Measurements from ENCODE around the gene LDB3.

Gene LDB3

GRCh38 chr10:86753051-86753450 lies 84.7 kb downstream of the LDB3 start:
- DNase-seq (ENCODE audit: low read depth), result peak; percentile 17
- no peak for TF ChIP-seq CTCF (IDR thresholded peaks at IDR 0.05; ENCODE audit: insufficient read depth, low read depth, low read length, missing control alignments)
- H3K4me3 ChIP-seq (ENCODE audit: low read depth, low read length), result no peak overlapping the region

DNA sequence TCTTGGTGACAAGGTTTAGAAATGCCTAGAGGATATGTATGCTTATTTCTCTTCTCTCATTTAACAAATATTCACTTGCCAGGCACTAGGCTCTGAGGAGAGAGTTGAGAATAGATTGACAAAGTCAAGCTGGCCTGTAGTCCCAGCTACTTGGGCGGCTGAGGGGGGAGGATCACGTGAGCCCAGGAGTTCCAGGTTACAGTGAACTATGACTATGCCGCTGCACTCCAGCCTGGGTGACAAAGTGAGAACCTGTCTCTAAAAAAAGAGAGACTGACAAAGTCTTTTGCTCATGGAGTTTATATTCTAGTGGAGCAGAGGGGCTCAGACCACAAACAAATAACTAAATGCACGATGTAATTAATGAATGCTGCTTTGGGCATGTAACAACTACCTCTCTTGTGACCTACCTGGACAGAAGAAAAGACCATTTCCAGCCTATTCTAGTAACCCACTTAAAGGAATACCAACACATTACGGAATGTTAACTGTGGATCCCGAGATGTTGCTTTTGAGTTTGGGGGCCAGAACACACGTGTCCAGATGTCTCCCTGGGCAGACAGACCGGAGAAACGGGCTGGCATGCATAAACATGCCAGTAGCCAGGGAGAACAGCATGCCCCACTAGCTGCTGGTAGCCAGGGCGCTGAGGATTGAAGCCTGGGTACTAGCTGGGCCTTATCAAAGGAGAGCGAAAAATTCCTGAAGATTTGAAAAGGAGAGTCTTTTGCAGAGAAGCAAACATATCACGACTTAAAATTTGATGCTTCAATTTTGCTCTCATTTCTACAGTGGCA lies 85.5 kb downstream of the LDB3 start:
- DNase-seq (ENCODE audit: low read depth), result no peak
- H3K4me3 ChIP-seq (ENCODE audit: low read depth, low read length), result no peak overlapping the region
- TF ChIP-seq CTCF (IDR thresholded peaks at IDR 0.05; ENCODE audit: insufficient read depth, low read depth, low read length, missing control alignments), result no peak

DNA sequence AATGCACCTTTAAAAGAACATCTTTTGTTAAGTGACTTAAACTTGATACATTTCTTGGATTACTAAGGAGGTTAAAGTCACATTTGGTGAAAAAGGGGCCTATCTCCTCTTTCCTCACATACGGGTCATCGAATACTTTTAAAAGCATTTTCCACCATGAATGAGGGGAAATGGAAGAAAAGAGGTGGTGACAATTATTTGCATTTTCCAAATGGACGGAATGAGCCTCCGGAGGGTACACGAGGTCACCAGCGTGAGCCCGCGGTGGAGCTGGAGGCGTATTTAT lies 87.1 kb downstream of the LDB3 start:
- TF ChIP-seq CTCF (IDR thresholded peaks at IDR 0.05; ENCODE audit: insufficient read depth, low read depth, low read length, missing control alignments), result no peak
- peak overlapping the region; percentile 80 for H3K4me3 ChIP-seq (ENCODE audit: low read depth, low read length)
- no peak for DNase-seq (ENCODE audit: low read depth)

- peak overlapping the region; percentile 80 for H3K4me3 ChIP-seq (ENCODE audit: low read depth, low read length)
- no peak for TF ChIP-seq CTCF (IDR thresholded peaks at IDR 0.05; ENCODE audit: insufficient read depth, low read depth, low read length, missing control alignments)
- peak; percentile 91 for DNase-seq (ENCODE audit: low read depth)
These were observed 87.6 kb downstream of the LDB3 start for GRCh38 chr10:86755740-86756510.

GRCh38 chr10:86756511-86757112 lies 88.3 kb downstream of the LDB3 start, which contains the start of gene BMPR1A:
TSS of gene BMPR1A (plus strand) at chr10:86756619. CDS start at chr10:86876019, 119,400 bp downstream.
- TF ChIP-seq CTCF (IDR thresholded peaks at IDR 0.05; ENCODE audit: insufficient read depth, low read depth, low read length, missing control alignments), result no peak
- DNase-seq (ENCODE audit: low read depth), result peak; percentile 27
- peak within 1 kb of the TSS; percentile 88 for H3K4me3 ChIP-seq (ENCODE audit: low read depth, low read length)

DNA sequence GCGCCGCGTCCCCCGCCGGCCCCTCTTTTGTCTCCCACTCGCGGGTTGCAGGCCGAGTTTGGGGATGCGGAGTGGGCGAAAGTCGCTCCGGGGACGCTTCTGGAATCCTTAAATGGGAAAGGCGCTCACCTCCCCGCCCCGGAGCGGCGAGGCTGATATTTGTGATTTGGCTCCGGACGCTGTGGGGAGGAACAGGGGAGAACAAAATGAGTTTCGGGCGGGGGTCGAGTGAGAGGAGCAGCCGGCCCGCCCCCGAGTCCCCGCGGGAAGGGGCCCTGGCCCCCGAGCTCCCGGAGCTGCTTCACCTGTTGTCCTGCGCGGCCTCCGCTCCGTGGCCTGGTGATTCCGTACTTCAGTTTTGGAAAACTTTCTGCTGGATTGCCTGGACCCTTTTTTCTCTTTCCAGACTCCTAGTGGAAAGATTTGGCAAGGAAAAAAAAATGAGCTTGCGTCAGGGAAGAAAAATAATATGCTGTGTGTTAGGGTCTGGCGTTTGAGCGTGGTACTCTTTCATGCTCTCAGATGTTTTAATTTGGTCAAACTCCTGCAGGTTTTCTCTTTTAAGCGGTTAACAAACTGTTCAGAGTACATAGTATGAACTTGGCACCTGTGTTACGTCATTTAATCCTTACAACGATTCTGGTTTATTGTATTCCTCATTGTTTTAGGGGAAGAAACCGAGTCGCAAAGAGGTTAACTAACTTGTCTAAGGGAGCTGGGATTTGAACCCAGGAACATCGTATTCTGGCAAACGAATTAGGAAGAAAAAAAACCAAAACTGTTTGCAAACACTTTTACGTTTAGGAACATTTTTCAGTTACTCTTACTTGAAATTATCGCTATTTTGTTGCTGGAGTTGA lies 89.0 kb downstream of the LDB3 start:
- H3K4me3 ChIP-seq (ENCODE audit: low read depth, low read length), result peak overlapping the region; percentile 88
- DNase-seq (ENCODE audit: low read depth), result peak; percentile 19
- no peak for TF ChIP-seq CTCF (IDR thresholded peaks at IDR 0.05; ENCODE audit: insufficient read depth, low read depth, low read length, missing control alignments)

All from GM12865 (cell line).